ENCODE data around the gene KRT82. TPM values are rescaled to one million over a fixed set of nuclear protein-coding genes. Genes with fewer than 3 reads are reported as not detected.
"Not testable (repeated sequence)": the region's sequence is repeated elsewhere in the genome, so short reads cannot be mapped to it uniquely, and the experiment has no call there.

KRT82 gene
- total RNA-seq, 8 experiments from 2014 or later: 0.14 TPM; not detected in 6

DNA sequence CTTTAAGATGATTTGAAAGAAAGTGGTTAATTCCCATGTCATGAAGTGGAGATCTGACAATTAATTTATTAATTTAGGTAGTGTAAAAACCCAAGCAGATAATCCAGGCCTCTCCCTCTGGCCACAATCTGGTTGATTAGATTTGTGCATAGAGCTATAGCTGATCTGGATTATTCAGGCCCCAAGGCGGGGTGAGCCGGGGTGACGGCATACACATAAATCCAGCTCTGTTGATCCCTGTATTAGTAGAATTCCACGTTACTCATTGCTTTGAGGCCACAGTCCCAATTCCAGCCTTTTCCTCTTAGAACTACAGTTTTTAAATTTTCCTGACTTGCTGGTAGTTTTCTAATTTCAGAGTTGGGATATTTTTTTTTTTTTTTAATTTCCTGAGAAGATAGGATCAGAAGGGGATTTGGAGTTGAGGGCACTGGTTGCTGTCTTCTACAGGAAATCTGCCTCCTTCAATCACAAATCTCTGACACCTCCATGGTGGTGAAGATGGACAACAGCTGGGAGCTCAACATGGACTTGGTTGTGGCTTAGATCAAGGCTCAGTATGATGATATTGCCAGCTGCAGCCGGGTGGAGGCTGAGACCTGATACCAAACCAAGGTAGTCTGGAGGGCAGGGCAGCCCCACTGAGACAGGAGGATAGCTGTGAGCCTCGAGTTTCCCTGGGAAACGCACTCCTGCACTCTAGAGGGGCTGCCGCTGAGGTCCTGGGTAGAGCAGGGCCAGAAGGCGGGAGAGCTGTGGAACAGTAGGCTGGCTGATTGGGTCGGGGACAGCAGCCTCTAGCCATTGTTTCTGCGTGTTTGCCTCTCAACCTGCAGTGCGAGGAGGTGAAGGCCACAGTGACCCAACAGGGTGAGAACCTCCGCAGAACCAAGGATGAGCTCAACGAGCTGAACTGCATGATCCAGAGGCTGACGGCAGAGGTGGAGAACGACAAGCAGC lies 58.3 kb downstream of the KRT82 start:
- in situ Hi-C loops (cut with MboI; ENCODE audit: low pct_unique_long_range_greater_than_20kb in 2 of 9, low sequenced_read_pairs in 9 of 9, unreplicated experiment in 9 of 9): no loop called here

DNA sequence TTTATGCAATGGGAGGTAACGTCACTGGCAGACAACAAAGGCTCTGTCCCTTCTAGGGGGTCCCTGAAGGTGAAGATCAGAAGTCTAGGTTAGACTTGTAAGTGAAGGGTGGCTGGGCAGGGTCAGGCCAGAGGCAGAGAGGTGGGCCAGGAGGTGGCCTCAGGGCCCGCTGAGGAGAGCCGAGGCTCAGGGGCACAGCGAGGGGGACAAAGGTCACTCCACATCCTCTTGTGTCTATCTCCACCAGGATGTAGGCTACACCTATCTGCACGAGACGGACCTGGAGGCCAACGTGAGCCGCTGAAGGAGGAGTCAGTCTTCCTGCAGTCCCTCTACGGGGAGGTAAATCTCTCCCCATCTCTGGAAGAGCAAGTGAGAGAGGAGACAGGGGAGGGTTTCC lies 59.1 kb downstream of the KRT82 start:
- H3K4me1 ChIP-seq (replicated peaks in 1 of 2): no peaks in the 10 kb centered on the region
- in situ Hi-C loops (cut with MboI; ENCODE audit: low pct_unique_long_range_greater_than_20kb in 2 of 9, low sequenced_read_pairs in 9 of 9, unreplicated experiment in 9 of 9): no loop called here
- H3K4me3 ChIP-seq: no peak overlapping the region
- no peak for ATAC-seq (replicated peaks in 6 of 8)
- WGBS, 10 experiments: 33 to 100% (median 53%) methylated on average over 1 to 4 of the region's 9 CpGs; no CpG with 5 or more reads in 3 of the 10 experiments
- H3K27ac ChIP-seq: no peak overlapping the region

More for the DNA sequence above, 58.3 kb downstream of the KRT82 start:
- no peak overlapping the region for H3K27ac ChIP-seq
- no peak overlapping the region for H3K4me3 ChIP-seq
- H3K4me1 ChIP-seq (replicated peaks in 1 of 2): no peaks in the 10 kb centered on the region
- 10 to 92% (median 54%) methylated on average over 2 to 13 of the region's 16 CpGs; no CpG with 5 or more reads in 2 of the 10 experiments for WGBS, 10 experiments
- ATAC-seq (replicated peaks in 6 of 8): peak in 4 of 8 experiments; percentile 45 to 93 (median 81)

DNA sequence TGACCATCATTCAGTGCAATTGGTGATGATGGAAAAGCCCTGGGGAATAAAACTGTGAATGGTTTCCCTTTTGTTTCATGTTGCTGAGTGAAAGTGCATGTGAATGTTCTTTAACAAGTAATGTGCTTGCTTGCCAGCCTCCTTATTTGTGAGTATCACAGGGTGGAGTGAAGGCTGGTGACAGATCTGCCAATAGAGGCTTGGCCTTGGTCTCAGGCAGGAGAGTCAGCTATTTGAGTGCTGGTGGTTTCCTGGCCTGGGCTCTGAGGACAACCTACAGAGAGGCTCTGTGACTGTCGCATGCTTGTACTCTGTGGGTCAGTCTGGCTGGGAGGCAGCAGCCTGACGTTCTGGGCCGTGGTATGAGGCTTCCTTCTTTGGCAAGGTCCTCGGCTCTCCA lies 59.5 kb downstream of the KRT82 start:
- ATAC-seq (replicated peaks in 6 of 8): peak in 2 of 8 experiments; percentile 33 to 43
- Histone ChIP-seq H3K27ac (no peak overlapping the region), H3K4me3 (no peak overlapping the region), H3K4me1 (replicated peaks in 1 of 2) (no peaks in the 10 kb centered on the region)
- in situ Hi-C loops (cut with MboI; ENCODE audit: low pct_unique_long_range_greater_than_20kb in 2 of 9, low sequenced_read_pairs in 9 of 9, unreplicated experiment in 9 of 9): no loop called here
- WGBS, 10 experiments: 31 to 74% (median 60%) methylated on average over 1 to 3 of the region's 4 CpGs; no CpG with 5 or more reads in 7 of the 10 experiments

DNA sequence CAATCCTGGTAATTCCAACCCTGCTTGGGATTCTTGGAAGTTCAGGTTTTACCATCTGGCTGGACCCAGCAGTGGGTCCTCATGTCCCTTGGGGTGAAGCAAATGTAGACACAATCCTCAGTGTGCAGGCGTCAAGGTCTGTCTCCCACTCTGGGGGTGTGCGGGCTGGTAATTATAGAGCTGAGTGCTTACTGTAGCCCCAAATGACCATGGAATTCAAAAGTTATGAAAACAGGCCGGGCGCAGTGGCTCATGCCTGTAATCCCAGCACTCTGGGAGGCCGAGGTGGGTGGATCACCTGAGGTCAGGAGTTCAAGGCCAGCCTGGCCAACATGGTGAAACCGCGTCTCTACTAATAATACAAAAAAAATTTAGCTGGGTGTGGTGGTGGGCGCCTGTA lies 61.1 kb downstream of the KRT82 start:
- H3K27ac ChIP-seq; H3K4me1 ChIP-seq (replicated peaks in 1 of 2); in situ Hi-C loops (cut with MboI; ENCODE audit: low pct_unique_long_range_greater_than_20kb in 2 of 9, low sequenced_read_pairs in 9 of 9, unreplicated experiment in 9 of 9); ATAC-seq (replicated peaks in 6 of 8); H3K4me3 ChIP-seq: not testable (repeated sequence)
- WGBS, 10 experiments: 60 to 100% (median 81%) methylated on average over 1 to 7 of the region's 8 CpGs; no CpG with 5 or more reads in 4 of the 10 experiments

DNA sequence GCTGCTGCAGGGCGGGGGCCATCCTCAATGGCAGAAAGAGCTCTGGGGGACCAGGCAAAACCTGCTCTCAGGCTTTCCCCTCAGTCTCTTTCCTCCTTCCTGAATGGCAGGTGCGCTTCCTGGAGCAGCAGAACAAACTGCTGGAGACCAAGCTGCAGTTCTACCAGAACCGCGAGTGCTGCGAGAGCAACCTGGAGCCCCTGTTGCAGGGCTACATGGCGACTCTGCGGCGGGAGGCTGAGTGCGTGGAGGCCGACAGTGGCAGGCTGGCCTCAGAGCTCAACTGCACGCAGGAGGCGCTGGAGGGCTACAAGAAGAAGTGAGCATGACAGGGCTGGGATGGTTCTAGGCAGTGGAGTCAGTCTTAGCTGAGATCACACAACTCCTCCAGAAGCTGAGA lies 62.0 kb downstream of the KRT82 start:
- Histone ChIP-seq H3K27ac (no peak overlapping the region), H3K4me3 (no peak overlapping the region), H3K4me1 (replicated peaks in 1 of 2) (no peaks in the 10 kb centered on the region)
- 70 to 100% (median 82%) methylated on average over 1 to 6 of the region's 12 CpGs; no CpG with 5 or more reads in 6 of the 10 experiments for WGBS, 10 experiments
- in situ Hi-C loops (cut with MboI; ENCODE audit: low pct_unique_long_range_greater_than_20kb in 2 of 9, low sequenced_read_pairs in 9 of 9, unreplicated experiment in 9 of 9): no loop called here
- ATAC-seq (replicated peaks in 6 of 8): no peak

Other genes with a start within 250 kb of the KRT82 start
- gene KRT80, start 214.3 kb downstream of the KRT82 start, total RNA-seq: under 1 TPM in 6 of 8 experiments, not detected in 2; 0.14 to 0.85 (median 0.26) TPM
- gene KRT7, start 173.1 kb downstream of the KRT82 start, total RNA-seq: 1 to 10 TPM in 5 of 8 experiments, under 1 TPM in 1, not detected in 2; 0.78 to 5.8 (median 2.4) TPM
- gene KRT86, start 131.7 kb downstream of the KRT82 start, total RNA-seq: under 1 TPM in 4 of 8 experiments, not detected in 4; 0.14 to 0.59 (median 0.33) TPM
- gene KRT81, start 114.8 kb downstream of the KRT82 start, total RNA-seq: under 1 TPM in 2 of 8 experiments, not detected in 6; 0.49 to 0.58 TPM
- gene KRT83, start 84.9 kb downstream of the KRT82 start, total RNA-seq: under 1 TPM in 2 of 8 experiments, not detected in 6; 0.14 to 0.28 TPM
- 1 to 10 TPM in 1 of 8 experiments, under 1 TPM in 4, not detected in 3; 0.08 to 9.3 (median 0.14) TPM for gene KRT85, start 38.9 kb downstream of the KRT82 start, total RNA-seq
- under 1 TPM in 4 of 8 experiments, not detected in 4; 0.13 to 0.24 (median 0.14) TPM for gene KRT84, start 20.7 kb downstream of the KRT82 start, total RNA-seq
- gene KRT75, start 28.0 kb upstream of the KRT82 start, total RNA-seq: under 1 TPM in 4 of 8 experiments, not detected in 4; 0.08 to 0.66 (median 0.12) TPM
- gene KRT6B, start 45.8 kb upstream of the KRT82 start, total RNA-seq: under 1 TPM in 2 of 8 experiments, not detected in 6; 0.05 to 0.24 TPM
- under 1 TPM in 2 of 8 experiments, not detected in 6; 0.38 to 0.71 TPM for gene KRT6C, start 67.5 kb upstream of the KRT82 start, total RNA-seq
- gene KRT6A, start 86.9 kb upstream of the KRT82 start, total RNA-seq: under 1 TPM in 3 of 8 experiments, not detected in 5; 0.27 to 1.00 (median 0.29) TPM
- 1 to 10 TPM in 1 of 8 experiments, under 1 TPM in 4, not detected in 3; 0.14 to 1.9 (median 0.38) TPM for gene KRT5, start 114.1 kb upstream of the KRT82 start, total RNA-seq
- under 1 TPM in 4 of 8 experiments, not detected in 4; 0.14 to 0.52 (median 0.16) TPM for gene KRT71, start 146.8 kb upstream of the KRT82 start, total RNA-seq
- gene KRT74, start 167.5 kb upstream of the KRT82 start, total RNA-seq: under 1 TPM in 3 of 8 experiments, not detected in 5; 0.04 to 0.38 (median 0.14) TPM
- under 1 TPM in 1 of 8 experiments, not detected in 7; 0.21 TPM for gene KRT72, start 195.1 kb upstream of the KRT82 start, total RNA-seq
- gene KRT73, start 212.2 kb upstream of the KRT82 start, total RNA-seq: under 1 TPM in 4 of 8 experiments, not detected in 4; 0.17 to 0.24 (median 0.21) TPM
- gene KRT2, start 245.9 kb upstream of the KRT82 start, total RNA-seq: under 1 TPM in 4 of 8 experiments, not detected in 4; 0.08 to 0.62 (median 0.35) TPM